PFSK-1 (cell line): ENCODE measurements around the gene AGL.

Experiments
- FOXP2 ChIP-seq: optimal IDR thresholded peaks from 2 replicates; pipeline ENCODE3; 2011; ENCODE audit warnings: borderline replicate concordance, control low read depth, inconsistent platforms; ENCODE audit not compliant: insufficient read depth; ENCODE audit errors: extremely low read length, extremely low read depth
- POLR2AphosphoS5 ChIP-seq: IDR thresholded peaks from 2 replicates; pipeline ENCODE4 v1.6.1; 2012; ENCODE audit warnings: low read depth, mild to moderate bottlenecking, control low read depth, low read length, moderate library complexity
- REST ChIP-seq, 2 experiments: IDR thresholded peaks; 2 replicates each; pipeline versions ENCODE4 v1.6.1 to v1.8.0; 2011 to 2012; ENCODE audit warnings: low read depth in 2 of 2, low read length in 2 of 2, control low read depth in 1 of 2, inconsistent platforms in 1 of 2, mild to moderate bottlenecking in 1 of 2, moderate library complexity in 1 of 2; ENCODE audit not compliant: insufficient read depth in 1 of 2
- SIN3A ChIP-seq: IDR thresholded peaks from 2 replicates; pipeline ENCODE4 v1.6.1; 2012; ENCODE audit warnings: mild to moderate bottlenecking, low read length, moderate library complexity, borderline replicate concordance; ENCODE audit not compliant: insufficient read depth
- TAF1 ChIP-seq: IDR thresholded peaks from 2 replicates; pipeline ENCODE4 v1.6.1; 2012; ENCODE audit warnings: low read length, control low read depth, borderline replicate concordance; ENCODE audit not compliant: insufficient read depth

AGL gene

GRCh38 chr1:99969729-99970621 lies 119.8 kb downstream of the AGL start, which contains the start of gene SLC35A3:
Gene SLC35A3, plus strand, starts transcription at chr1:99969996. Its CDS starts 23,559 bp downstream, at chr1:99993555.
- TF ChIP-seq SIN3A (peak; percentile 93), FOXP2 (peak; percentile 75), REST (IDR thresholded peaks at IDR 0.05; ENCODE audit: insufficient read depth in 1 of 2, low read depth in 2 of 2, low read length in 2 of 2) (peak in 1 of 2 experiments; percentile 36; a peak in 1 of 4 replicates), TAF1 (peak; percentile 91; the same call in 1 of the 2 replicates), POLR2AphosphoS5 (peak; percentile 74)

GRCh38 chr1:99970713-99971255 lies 120.6 kb downstream of the AGL start:
- TF ChIP-seq POLR2AphosphoS5 (no peak), REST (IDR thresholded peaks at IDR 0.05; ENCODE audit: insufficient read depth in 1 of 2, low read depth in 2 of 2, low read length in 2 of 2) (no peak), FOXP2 (no peak), TAF1 (no peak), SIN3A (no peak)
